ENCODE results near the gene DNAJC5. TPM values are rescaled to one million over a fixed set of nuclear protein-coding genes. Genes with fewer than 3 reads are reported as not detected.

Gene DNAJC5
- total RNA-seq, 4 donors from 2014 or later, result 58.7 to 89.5 (median 75.4) TPM

DNA sequence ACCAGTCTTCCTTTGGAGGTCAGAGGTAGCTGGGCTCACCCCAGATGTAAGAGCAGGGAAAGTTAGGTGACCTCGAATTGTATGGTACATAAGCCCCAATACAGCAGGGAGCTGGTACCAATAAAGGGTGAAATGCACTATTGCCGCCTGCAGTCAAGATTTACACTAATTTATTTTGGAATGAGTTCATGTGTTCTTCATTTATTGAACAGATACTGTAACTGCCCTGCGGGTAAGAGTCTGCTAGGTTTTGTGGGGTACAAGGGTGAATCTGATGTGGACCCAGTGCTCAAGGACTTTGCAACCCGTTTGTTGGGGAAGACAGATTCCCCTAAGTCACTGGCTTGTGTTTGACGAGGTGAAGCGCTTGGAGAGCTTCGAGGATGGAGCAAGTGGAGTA, 2.5 kb upstream of the DNAJC5 start:
- H3K36me3 ChIP-seq, result peaks cover 12 to 55% (median 12%) of the 10 kb centered on the region in 3 donors
- DNase-seq, result no peak
- no peak overlapping the region for H3K4me3 ChIP-seq
- WGBS, 2 donors, result 89 to 93% methylated on average over 6 to 7 of the region's 7 CpGs
- H3K27me3 ChIP-seq, result no peaks in the 10 kb centered on the region
- no peak overlapping the region for H3K27ac ChIP-seq
- no peaks in the 10 kb centered on the region for H3K9me3 ChIP-seq
- intact Hi-C loops (cut with DNase I), result no loop called here
- TF ChIP-seq, protein P1, sequence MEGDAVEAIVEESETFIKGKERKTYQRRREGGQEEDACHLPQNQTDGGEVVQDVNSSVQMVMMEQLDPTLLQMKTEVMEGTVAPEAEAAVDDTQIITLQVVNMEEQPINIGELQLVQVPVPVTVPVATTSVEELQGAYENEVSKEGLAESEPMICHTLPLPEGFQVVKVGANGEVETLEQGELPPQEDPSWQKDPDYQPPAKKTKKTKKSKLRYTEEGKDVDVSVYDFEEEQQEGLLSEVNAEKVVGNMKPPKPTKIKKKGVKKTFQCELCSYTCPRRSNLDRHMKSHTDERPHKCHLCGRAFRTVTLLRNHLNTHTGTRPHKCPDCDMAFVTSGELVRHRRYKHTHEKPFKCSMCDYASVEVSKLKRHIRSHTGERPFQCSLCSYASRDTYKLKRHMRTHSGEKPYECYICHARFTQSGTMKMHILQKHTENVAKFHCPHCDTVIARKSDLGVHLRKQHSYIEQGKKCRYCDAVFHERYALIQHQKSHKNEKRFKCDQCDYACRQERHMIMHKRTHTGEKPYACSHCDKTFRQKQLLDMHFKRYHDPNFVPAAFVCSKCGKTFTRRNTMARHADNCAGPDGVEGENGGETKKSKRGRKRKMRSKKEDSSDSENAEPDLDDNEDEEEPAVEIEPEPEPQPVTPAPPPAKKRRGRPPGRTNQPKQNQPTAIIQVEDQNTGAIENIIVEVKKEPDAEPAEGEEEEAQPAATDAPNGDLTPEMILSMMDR (IDR thresholded peaks at IDR 0.05), result no peak
- no peak for TF ChIP-seq POLR2A (IDR thresholded peaks at IDR 0.05)
- peaks cover 31 to 73% (median 32%) of the 10 kb centered on the region in 3 donors for H3K4me1 ChIP-seq

DNA sequence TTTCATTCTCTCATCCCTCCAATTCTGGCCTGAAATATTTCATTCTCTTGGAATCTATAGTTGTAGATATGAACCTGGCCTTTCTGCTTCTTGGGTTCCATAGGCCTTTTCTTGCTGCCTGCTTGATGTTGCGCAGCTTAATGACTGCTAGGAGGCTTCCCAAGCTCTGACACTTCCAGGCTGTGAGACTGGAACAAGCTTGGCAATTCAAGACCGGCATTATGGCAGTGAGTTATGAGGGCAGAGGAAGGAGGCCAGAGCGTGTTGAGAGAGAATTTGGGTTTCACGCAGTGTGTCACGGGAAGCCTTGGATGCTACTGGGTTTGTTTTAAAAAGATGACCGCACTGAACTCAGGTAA, 948 bp upstream of the DNAJC5 start:
- Histone ChIP-seq H3K4me3 (peak overlapping the region in 3 of 4 donors; percentile 65 to 88 (median 70)), H3K27ac (peak overlapping the region; percentile 91 to 99 (median 96)), H3K36me3 (peaks cover 6 to 55% (median 12%) of the 10 kb centered on the region in 3 donors), H3K4me1 (peaks cover 32 to 73% (median 34%) of the 10 kb centered on the region in 3 donors), H3K9me3 (no peaks in the 10 kb centered on the region), H3K27me3 (no peaks in the 10 kb centered on the region)
- WGBS, 2 donors, result 20 to 30% methylated on average over 4 to 5 of the region's 6 CpGs
- no peak for DNase-seq
- intact Hi-C loops (cut with DNase I), result no loop called here
- TF ChIP-seq, protein P1 (IDR thresholded peaks at IDR 0.05), result no peak
- TF ChIP-seq POLR2A (IDR thresholded peaks at IDR 0.05), result no peak

DNA sequence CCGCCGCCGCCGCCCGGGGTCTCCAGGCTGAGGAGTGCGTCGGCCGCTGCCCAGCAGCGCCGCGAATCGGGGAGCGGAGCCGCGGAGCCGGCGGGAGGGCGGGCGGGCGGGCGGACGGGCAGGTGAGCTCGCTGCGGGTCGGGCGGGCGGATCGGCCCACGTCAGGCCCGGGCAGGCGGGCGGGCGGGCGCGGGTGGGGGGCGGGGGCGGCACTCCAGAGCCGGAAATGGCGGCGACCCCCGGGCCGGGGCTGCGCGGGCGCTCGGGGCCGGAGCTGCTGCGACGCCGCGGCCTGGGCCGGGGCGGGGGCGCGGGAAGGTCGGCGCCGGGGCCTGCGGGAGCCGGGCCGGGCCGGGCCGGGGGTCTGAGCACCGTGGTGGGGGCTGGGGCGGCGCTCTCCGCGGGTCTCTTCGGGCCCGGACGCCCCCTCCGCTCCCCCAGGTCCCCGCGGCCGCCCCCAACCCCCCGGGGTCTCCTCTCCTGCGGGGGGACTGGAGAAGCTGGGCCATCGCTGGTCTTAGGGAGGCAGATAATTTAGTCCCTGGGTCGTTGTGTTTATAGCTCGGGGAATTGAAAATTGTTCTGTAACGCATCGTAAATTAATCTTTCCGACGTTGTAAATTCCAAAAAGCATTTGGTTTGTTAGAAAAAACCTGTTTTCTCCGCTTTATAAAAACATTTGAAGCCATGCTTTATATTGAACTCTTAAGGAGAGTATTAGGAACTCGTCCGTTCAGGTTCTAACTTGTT, 451 bp downstream of the DNAJC5 start:
- Histone ChIP-seq H3K4me3 (peak overlapping the region; percentile 59 to 88 (median 68)), H3K4me1 (peaks cover 28 to 72% (median 34%) of the 10 kb centered on the region in 3 donors), H3K27ac (peak overlapping the region; percentile 91 to 99 (median 96)), H3K9me3 (no peaks in the 10 kb centered on the region), H3K27me3 (no peaks in the 10 kb centered on the region), H3K36me3 (peaks cover 6 to 43% (median 12%) of the 10 kb centered on the region in 3 donors)
- WGBS, 2 donors, result 0% methylated on average over 7 to 10 of the region's 87 CpGs
- intact Hi-C loops (cut with DNase I), result no loop called here
- TF ChIP-seq, protein P1 (IDR thresholded peaks at IDR 0.05), result no peak
- TF ChIP-seq POLR2A (IDR thresholded peaks at IDR 0.05), result no peak
- DNase-seq, result no peak

DNA sequence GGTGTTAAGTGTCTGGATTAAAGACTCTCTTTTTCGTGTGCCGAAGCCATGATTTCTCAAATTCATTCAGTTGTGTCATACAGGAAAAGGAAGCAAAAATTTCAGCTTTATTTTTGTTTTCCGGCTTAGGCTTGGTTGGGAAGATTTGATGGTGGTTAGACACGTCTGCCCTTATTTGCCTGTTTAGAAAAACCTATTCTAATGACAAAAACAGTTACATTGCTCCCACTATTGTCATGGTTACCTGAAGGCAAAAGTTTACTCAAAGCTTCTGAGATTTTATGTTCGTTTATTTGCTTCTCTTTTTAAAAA, 982 bp downstream of the DNAJC5 start:
- Histone ChIP-seq H3K27me3 (no peaks in the 10 kb centered on the region), H3K27ac (peak overlapping the region; percentile 91 to 99 (median 96)), H3K4me1 (peaks cover 22 to 72% (median 29%) of the 10 kb centered on the region in 3 donors), H3K9me3 (no peaks in the 10 kb centered on the region), H3K4me3 (peak overlapping the region; percentile 59 to 88 (median 68)), H3K36me3 (peaks cover 6 to 38% (median 8%) of the 10 kb centered on the region in 3 donors)
- no peak for DNase-seq
- no peak for TF ChIP-seq POLR2A (IDR thresholded peaks at IDR 0.05)
- TF ChIP-seq, protein P1 (IDR thresholded peaks at IDR 0.05), result no peak
- intact Hi-C loops (cut with DNase I), result no loop called here
- WGBS, 2 donors, result 0 to 1% methylated on average over 5 of the region's 5 CpGs

DNA sequence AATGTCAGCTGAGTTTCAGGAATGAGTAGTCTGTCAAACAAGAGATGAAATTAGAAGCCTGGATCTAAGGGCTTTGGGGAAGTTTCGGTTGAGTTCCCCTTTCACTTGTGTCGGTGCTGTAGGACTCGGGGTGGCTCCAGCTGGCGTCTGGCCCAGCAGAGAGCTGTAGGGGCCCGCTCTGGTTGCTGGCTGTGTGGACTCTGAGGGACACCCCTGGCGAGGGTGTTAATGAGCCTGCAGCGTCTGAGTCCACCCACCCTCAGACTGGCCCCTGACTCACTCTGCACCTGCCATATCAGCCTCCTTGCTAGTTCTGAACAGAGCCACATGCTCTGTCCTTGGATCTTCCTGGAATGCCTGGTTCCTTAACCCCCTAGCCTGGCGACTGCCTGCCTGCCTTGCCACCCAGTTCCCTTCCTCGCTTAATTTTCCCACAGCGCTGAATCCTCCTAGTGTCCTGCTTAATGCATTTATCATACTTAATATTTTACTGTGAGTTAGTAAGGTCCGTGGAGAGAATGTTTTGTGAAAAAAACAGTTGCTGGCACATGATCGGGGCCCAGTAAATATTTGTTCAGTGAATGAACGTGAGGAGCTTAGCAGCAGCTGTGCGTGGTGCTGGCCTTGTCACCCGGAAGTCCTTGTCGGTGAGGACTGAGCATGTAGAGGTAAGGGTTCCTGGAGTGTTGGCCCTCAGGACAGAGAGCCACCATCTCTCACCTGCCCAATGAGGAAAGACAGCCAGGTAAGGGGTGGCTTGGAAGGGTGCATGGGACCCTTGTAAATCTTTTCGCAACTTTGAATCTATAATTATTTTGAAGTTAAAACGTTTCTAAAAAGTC, 1.6 kb downstream of the DNAJC5 start:
- Histone ChIP-seq H3K4me3 (peak overlapping the region; percentile 59 to 88 (median 68)), H3K27me3 (no peaks in the 10 kb centered on the region), H3K36me3 (peaks cover 2 to 36% (median 6%) of the 10 kb centered on the region in 3 donors), H3K4me1 (peaks cover 20 to 72% (median 29%) of the 10 kb centered on the region in 3 donors), H3K27ac (peak overlapping the region; percentile 91 to 99 (median 96)), H3K9me3 (no peaks in the 10 kb centered on the region)
- intact Hi-C loops (cut with DNase I), result no loop called here
- TF ChIP-seq, protein P1 (IDR thresholded peaks at IDR 0.05), result no peak
- TF ChIP-seq POLR2A (IDR thresholded peaks at IDR 0.05), result no peak
- DNase-seq, result no peak
- 8 to 12% methylated on average over 17 to 18 of the region's 18 CpGs for WGBS, 2 donors
